Measurements from ENCODE around the gene TRMT112.

DNA sequence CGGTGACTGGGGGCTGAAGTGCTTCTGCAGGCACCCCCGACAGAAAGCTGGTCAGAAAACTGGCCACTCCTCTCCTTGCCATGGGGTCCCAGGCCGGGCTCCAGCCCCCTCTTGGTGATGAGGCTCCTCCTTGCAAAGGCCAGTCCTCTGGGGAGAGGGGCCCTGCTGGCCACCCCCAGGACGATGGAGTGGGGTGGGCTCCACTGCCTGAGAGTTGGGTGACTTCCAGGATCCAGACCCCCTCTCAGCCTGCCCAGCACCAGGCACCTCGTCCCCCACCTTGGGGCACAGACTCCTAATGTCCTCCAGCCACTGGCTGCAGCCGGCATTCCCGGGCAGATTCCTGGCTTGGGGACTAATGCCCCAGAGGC, 41.2 kb upstream of the TRMT112 start:
- TF ChIP-seq, protein P1, sequence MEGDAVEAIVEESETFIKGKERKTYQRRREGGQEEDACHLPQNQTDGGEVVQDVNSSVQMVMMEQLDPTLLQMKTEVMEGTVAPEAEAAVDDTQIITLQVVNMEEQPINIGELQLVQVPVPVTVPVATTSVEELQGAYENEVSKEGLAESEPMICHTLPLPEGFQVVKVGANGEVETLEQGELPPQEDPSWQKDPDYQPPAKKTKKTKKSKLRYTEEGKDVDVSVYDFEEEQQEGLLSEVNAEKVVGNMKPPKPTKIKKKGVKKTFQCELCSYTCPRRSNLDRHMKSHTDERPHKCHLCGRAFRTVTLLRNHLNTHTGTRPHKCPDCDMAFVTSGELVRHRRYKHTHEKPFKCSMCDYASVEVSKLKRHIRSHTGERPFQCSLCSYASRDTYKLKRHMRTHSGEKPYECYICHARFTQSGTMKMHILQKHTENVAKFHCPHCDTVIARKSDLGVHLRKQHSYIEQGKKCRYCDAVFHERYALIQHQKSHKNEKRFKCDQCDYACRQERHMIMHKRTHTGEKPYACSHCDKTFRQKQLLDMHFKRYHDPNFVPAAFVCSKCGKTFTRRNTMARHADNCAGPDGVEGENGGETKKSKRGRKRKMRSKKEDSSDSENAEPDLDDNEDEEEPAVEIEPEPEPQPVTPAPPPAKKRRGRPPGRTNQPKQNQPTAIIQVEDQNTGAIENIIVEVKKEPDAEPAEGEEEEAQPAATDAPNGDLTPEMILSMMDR (IDR thresholded peaks at IDR 0.05): no peak
- TF ChIP-seq POLR2A (IDR thresholded peaks at IDR 0.05): no peak
